ENCODE measurements around the gene TSPAN17.

DNA sequence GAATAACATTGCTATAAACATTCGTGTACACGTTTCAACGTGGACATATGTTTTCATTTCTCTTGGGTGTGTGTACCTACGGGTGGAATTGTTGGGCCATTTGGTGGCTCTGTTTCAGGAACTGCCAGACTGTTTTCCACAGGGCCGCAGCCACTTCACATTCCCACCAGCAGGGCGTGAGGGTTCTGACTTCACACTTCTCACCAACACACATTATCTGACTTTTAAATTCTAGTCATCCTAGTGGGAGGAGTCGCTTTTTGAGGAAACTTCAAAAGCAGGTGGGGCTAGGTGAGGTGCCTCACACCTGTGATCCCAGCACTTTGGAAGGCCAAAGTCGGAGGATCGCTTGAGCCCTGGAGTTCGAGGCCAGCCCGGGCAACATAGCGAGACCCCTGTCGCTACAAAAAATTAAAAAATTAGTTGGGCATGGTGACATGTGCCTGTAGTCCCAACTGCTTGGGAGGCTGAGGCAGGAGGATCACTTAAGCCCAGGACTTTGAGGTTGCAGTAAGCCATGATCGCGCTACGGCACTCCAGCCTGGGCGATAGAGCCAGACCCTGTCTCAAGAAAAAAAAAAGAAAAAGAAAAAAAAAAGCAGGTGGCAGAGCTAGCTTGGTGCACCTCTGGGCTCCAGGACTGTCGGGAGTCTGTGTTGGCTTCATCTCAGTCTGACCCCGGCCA, 28.5 kb downstream of the TSPAN17 start:
- no peak for TF ChIP-seq POLR2AphosphoS5 (IDR thresholded peaks at IDR 0.05)
- no peak for TF ChIP-seq POLR2A (IDR thresholded peaks at IDR 0.05)
